CD4-positive, alpha-beta T cell treated with Interleukin-17A for 4 hours (primary cell): ENCODE results near the gene FOXD4L1.
A peak's percentile ranks its signal among the peaks of the same experiment; 100 is the strongest.
"Not testable (repeated sequence)": the region's sequence is repeated elsewhere in the genome, so short reads cannot be mapped to it uniquely, and the experiment has no call there.

ENCODE experiments used
- DNase-seq: peaks from one replicate; pipeline ENCODE4 v3.0.0-alpha.2; 2020; ENCODE audit warnings: mixed read lengths

The FOXD4L1 gene

GRCh38 chr2:113498365-113498764 is at the start of gene FOXD4L1:
FOXD4L1 (plus strand) TSS chr2:113498665; CDS start chr2:113499257, 592 bp downstream.
- not testable (repeated sequence) for DNase-seq

- DNase-seq = not testable (repeated sequence)
These were observed 32.7 kb upstream of the FOXD4L1 start for GRCh38 chr2:113465770-113466169.

GRCh38 chr2:113476688-113477368 is 21.6 kb upstream of the FOXD4L1 start:
- DNase-seq = not testable (repeated sequence)

- not testable (repeated sequence) for DNase-seq
These were observed 1.9 kb upstream of the FOXD4L1 start for GRCh38 chr2:113496527-113496926.

GRCh38 chr2:113499019-113499885 is 787 bp downstream of the FOXD4L1 start:
- DNase-seq = not testable (repeated sequence)

GRCh38 chr2:113499886-113500722 is 1.6 kb downstream of the FOXD4L1 start:
- DNase-seq = not testable (repeated sequence)

- DNase-seq = not testable (repeated sequence)
These were observed 2.2 kb downstream of the FOXD4L1 start for GRCh38 chr2:113500723-113501038.

- not testable (repeated sequence) for DNase-seq
These were observed 4.0 kb downstream of the FOXD4L1 start for GRCh38 chr2:113502216-113503093.

- DNase-seq = peak; percentile 40
These were observed 4.9 kb downstream of the FOXD4L1 start for GRCh38 chr2:113503094-113504042.

- DNase-seq = not testable (repeated sequence)
These were observed 5.6 kb downstream of the FOXD4L1 start for GRCh38 chr2:113504081-113504480.

- not testable (repeated sequence) for DNase-seq
These were observed 9.1 kb downstream of the FOXD4L1 start for GRCh38 chr2:113507394-113508140.

GRCh38 chr2:113508187-113508586 is 9.7 kb downstream of the FOXD4L1 start:
- DNase-seq = not testable (repeated sequence)

- not testable (repeated sequence) for DNase-seq
These were observed 12.4 kb downstream of the FOXD4L1 start for GRCh38 chr2:113510913-113511312.

GRCh38 chr2:113511859-113512258 is 13.4 kb downstream of the FOXD4L1 start:
- DNase-seq = not testable (repeated sequence)

- DNase-seq = not testable (repeated sequence)
These were observed 17.0 kb downstream of the FOXD4L1 start for GRCh38 chr2:113515457-113515856.

- not testable (repeated sequence) for DNase-seq
These were observed 17.5 kb downstream of the FOXD4L1 start for GRCh38 chr2:113515995-113516394.

GRCh38 chr2:113517025-113517424 is 18.6 kb downstream of the FOXD4L1 start:
- DNase-seq = not testable (repeated sequence)

GRCh38 chr2:113520837-113521236 is 22.4 kb downstream of the FOXD4L1 start:
- DNase-seq = not testable (repeated sequence)

- not testable (repeated sequence) for DNase-seq
These were observed 23.0 kb downstream of the FOXD4L1 start for GRCh38 chr2:113521492-113521891.

- not testable (repeated sequence) for DNase-seq
These were observed 26.5 kb downstream of the FOXD4L1 start for GRCh38 chr2:113524986-113525385.
